Measurements from ENCODE around the gene NPL.

The NPL gene

GRCh38 chr1:182841368-182841988 lies 51.9 kb downstream of the NPL start:
- 0 out of 2 replicates have a peak, but pooled peaks cover 2% of the 10 kb centered on the region for H3F3A ChIP-seq (ENCODE audit: low read depth)
- H3K9ac ChIP-seq (ENCODE audit: low read depth, low read length, poor library complexity, severe bottlenecking), result peak overlapping the region; percentile 72
- H2AFZ ChIP-seq (ENCODE audit: low read length), result no peak overlapping the region
- H3K27me3 ChIP-seq (ENCODE audit: insufficient read depth, low read length, poor library complexity, severe bottlenecking), result no peaks in the 10 kb centered on the region
- peaks cover 35% of the 10 kb centered on the region for H3K36me3 ChIP-seq (ENCODE audit: insufficient read depth, low read length)
- peaks cover 52% of the 10 kb centered on the region for H3K4me1 ChIP-seq (ENCODE audit: insufficient read depth, low read length, poor library complexity, severe bottlenecking)
- no peak for TF ChIP-seq CTCF (conservative IDR thresholded peaks at IDR 0.05; ENCODE audit: low read length)
- TF ChIP-seq EZH2phosphoT487 (IDR thresholded peaks at IDR 0.05; ENCODE audit: borderline replicate concordance), result no peak
- H3K9me3 ChIP-seq (ENCODE audit: insufficient read depth, low read depth, low read length), result no peaks in the 10 kb centered on the region
- H3K4me3 ChIP-seq (ENCODE audit: low read length, poor library complexity, severe bottlenecking), result peak overlapping the region; percentile 79
- peaks cover 69% of the 10 kb centered on the region for H3K79me2 ChIP-seq (ENCODE audit: insufficient read depth, low read length)
- peaks cover 69% of the 10 kb centered on the region for H4K20me1 ChIP-seq (ENCODE audit: insufficient read depth, low read length, poor library complexity, severe bottlenecking)
- peak overlapping the region; percentile 83 for H3K4me2 ChIP-seq (ENCODE audit: low read depth, low read length, poor library complexity, severe bottlenecking)
- H3K9me2 ChIP-seq (replicated peaks; ENCODE audit: low read depth, low read length), result no peaks in the 10 kb centered on the region

DNA sequence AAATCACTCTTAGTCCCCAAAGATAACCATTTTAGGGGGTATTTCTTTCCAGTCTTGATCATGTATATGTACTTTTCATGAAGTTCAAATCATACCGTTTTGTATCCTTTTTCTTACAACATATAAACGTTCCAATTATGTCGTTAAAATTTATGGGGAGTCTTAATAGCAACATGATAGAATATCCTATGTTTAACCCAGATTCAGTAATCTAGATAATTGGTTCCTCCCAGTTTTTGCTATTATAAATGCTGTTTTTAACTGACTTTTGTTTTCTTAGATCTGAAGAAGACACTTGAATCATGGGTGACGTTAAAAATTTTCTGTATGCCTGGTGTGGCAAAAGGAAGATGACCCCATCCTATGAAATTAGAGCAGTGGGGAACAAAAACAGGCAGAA lies 52.7 kb downstream of the NPL start:
- peak overlapping the region; percentile 72 for H3K9ac ChIP-seq (ENCODE audit: low read depth, low read length, poor library complexity, severe bottlenecking)
- no peaks in the 10 kb centered on the region for H3K27me3 ChIP-seq (ENCODE audit: insufficient read depth, low read length, poor library complexity, severe bottlenecking)
- H3F3A ChIP-seq (ENCODE audit: low read depth), result 0 out of 2 replicates have a peak, but pooled peaks cover 2% of the 10 kb centered on the region
- peaks cover 77% of the 10 kb centered on the region for H4K20me1 ChIP-seq (ENCODE audit: insufficient read depth, low read length, poor library complexity, severe bottlenecking)
- no peaks in the 10 kb centered on the region for H3K9me2 ChIP-seq (replicated peaks; ENCODE audit: low read depth, low read length)
- peak overlapping the region; percentile 79 for H3K4me3 ChIP-seq (ENCODE audit: low read length, poor library complexity, severe bottlenecking)
- H3K36me3 ChIP-seq (ENCODE audit: insufficient read depth, low read length), result peaks cover 43% of the 10 kb centered on the region
- H2AFZ ChIP-seq (ENCODE audit: low read length), result no peak overlapping the region
- TF ChIP-seq EZH2phosphoT487 (IDR thresholded peaks at IDR 0.05; ENCODE audit: borderline replicate concordance), result no peak
- no peak for TF ChIP-seq CTCF (conservative IDR thresholded peaks at IDR 0.05; ENCODE audit: low read length)
- peaks cover 59% of the 10 kb centered on the region for H3K4me1 ChIP-seq (ENCODE audit: insufficient read depth, low read length, poor library complexity, severe bottlenecking)
- H3K4me2 ChIP-seq (ENCODE audit: low read depth, low read length, poor library complexity, severe bottlenecking), result peak overlapping the region; percentile 83
- no peaks in the 10 kb centered on the region for H3K9me3 ChIP-seq (ENCODE audit: insufficient read depth, low read depth, low read length)
- peaks cover 77% of the 10 kb centered on the region for H3K79me2 ChIP-seq (ENCODE audit: insufficient read depth, low read length)

DNA sequence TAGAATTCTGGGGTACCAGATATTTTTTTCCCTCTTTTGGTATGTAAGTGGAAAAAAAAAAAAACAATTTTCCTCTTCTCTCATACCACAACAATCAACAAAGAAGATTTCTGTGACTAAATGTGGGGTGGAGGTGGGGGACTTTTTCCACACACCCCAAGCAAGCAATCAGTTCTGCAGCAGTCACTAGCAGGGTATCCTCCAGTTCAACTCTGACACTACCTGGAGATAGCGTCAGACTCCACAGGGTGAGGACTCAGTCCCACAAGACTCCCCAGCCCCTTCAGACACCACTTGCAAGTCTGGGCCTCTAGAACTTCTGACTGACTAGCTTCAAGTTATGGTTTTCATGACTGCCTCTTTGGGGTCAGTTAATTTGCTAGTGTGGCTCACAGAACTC lies 55.8 kb downstream of the NPL start:
- Histone ChIP-seq H2AFZ (ENCODE audit: low read length) (no peak overlapping the region), H3K9me3 (ENCODE audit: insufficient read depth, low read depth, low read length) (no peaks in the 10 kb centered on the region), H3K9ac (ENCODE audit: low read depth, low read length, poor library complexity, severe bottlenecking) (peak overlapping the region; percentile 9), H3K27me3 (ENCODE audit: insufficient read depth, low read length, poor library complexity, severe bottlenecking) (no peaks in the 10 kb centered on the region), H3K9me2 (replicated peaks; ENCODE audit: low read depth, low read length) (no peaks in the 10 kb centered on the region), H3K4me1 (ENCODE audit: insufficient read depth, low read length, poor library complexity, severe bottlenecking) (peaks cover 76% of the 10 kb centered on the region), H3F3A (ENCODE audit: low read depth) (no peaks in the 10 kb centered on the region), H3K4me3 (ENCODE audit: low read length, poor library complexity, severe bottlenecking) (peak overlapping the region; percentile 79), H3K4me2 (ENCODE audit: low read depth, low read length, poor library complexity, severe bottlenecking) (peak overlapping the region; percentile 83), H3K36me3 (ENCODE audit: insufficient read depth, low read length) (peaks cover 74% of the 10 kb centered on the region), H3K79me2 (ENCODE audit: insufficient read depth, low read length) (peaks cover 100% of the 10 kb centered on the region), H4K20me1 (ENCODE audit: insufficient read depth, low read length, poor library complexity, severe bottlenecking) (peaks cover 100% of the 10 kb centered on the region)
- no peak for TF ChIP-seq EZH2phosphoT487 (IDR thresholded peaks at IDR 0.05; ENCODE audit: borderline replicate concordance)
- no peak for TF ChIP-seq CTCF (conservative IDR thresholded peaks at IDR 0.05; ENCODE audit: low read length)
